CD4-positive, alpha-beta memory T cell (primary cell): ENCODE measurements around the gene HERC4. TPM values are rescaled to one million over a fixed set of nuclear protein-coding genes. Genes with fewer than 3 reads are reported as not detected.

Experiments used
- CTCF ChIA-PET: fragments of 350-600 bp; sonication (Branson Sonifier 250); formaldehyde crosslinking; loops from one replicate; lab custom pipeline; 2021; ENCODE audit warnings: inconsistent platforms; ENCODE audit not compliant: partially characterized antibody; lab: Charles Lee
- POLR2A ChIA-PET: fragments of 350-600 bp; sonication (Branson Sonifier 250); formaldehyde crosslinking; loops from one replicate; lab custom pipeline; 2021; ENCODE audit not compliant: partially characterized antibody; lab: Charles Lee
- DNase-seq, 5 donors: peaks; one replicate each; pipeline versions ENCODE4 v3.0.0 to v3.0.0-alpha.2; 2020 to 2022; ENCODE audit warnings: mixed read lengths in 1 of 5
- H3K27ac ChIP-seq: one replicate; pipeline ENCODE4 v1.7.0; 2013; ENCODE audit warnings: low read depth, low read length
- H3K27me3 ChIP-seq: 2 replicates; pipeline ENCODE4 v1.7.0; 2013; ENCODE audit warnings: mild to moderate bottlenecking, low read length, moderate library complexity; ENCODE audit not compliant: insufficient read depth
- H3K36me3 ChIP-seq: 2 replicates; pipeline ENCODE4 v1.7.0; 2013; ENCODE audit warnings: mild to moderate bottlenecking, low read length, moderate library complexity; ENCODE audit not compliant: insufficient read depth
- H3K4me1 ChIP-seq: 2 replicates; pipeline ENCODE4 v1.7.0; 2013; ENCODE audit warnings: mild to moderate bottlenecking, low read length, moderate library complexity; ENCODE audit not compliant: insufficient read depth
- H3K4me3 ChIP-seq, 2 donors: one replicate each; pipeline ENCODE4 v1.7.0; 2013; ENCODE audit warnings: low read length in 2 of 2, mild to moderate bottlenecking in 1 of 2
- H3K9me3 ChIP-seq, 2 donors: one replicate each; pipeline ENCODE4 v1.7.0; 2013; ENCODE audit warnings: low read length in 2 of 2, control low read depth in 1 of 2; ENCODE audit not compliant: control insufficient read depth in 1 of 2
- H3K27ac Mint-ChIP-seq, 7 donors: one replicate each; pipeline ENCODE4 v1.8.0; 2020 to 2021; ENCODE audit warnings: mixed read lengths in 7 of 7, mild to moderate bottlenecking in 6 of 7, inconsistent platforms in 3 of 7, moderate library complexity in 3 of 7
- H3K27me3 Mint-ChIP-seq, 2 donors: one replicate each; pipeline ENCODE4 v1.8.0; 2020 to 2021; ENCODE audit warnings: mixed read lengths in 2 of 2
- H3K36me3 Mint-ChIP-seq, 2 donors: one replicate each; pipeline ENCODE4 v1.8.0; 2020 to 2021; ENCODE audit warnings: mixed read lengths in 2 of 2, inconsistent platforms in 1 of 2, mild to moderate bottlenecking in 1 of 2
- H3K4me1 Mint-ChIP-seq, 4 donors: one replicate each; pipeline ENCODE4 v1.8.0; 2020 to 2021; ENCODE audit warnings: mixed read lengths in 4 of 4, mild to moderate bottlenecking in 1 of 4
- H3K4me3 Mint-ChIP-seq, 8 donors: one replicate each; pipeline ENCODE4 v1.8.0; 2020 to 2021; ENCODE audit warnings: mixed read lengths in 8 of 8, mild to moderate bottlenecking in 7 of 8, moderate library complexity in 6 of 8, inconsistent platforms in 3 of 8
- H3K9me3 Mint-ChIP-seq, 8 donors: one replicate each; pipeline ENCODE4 v1.8.0; 2020 to 2021; ENCODE audit warnings: mixed read lengths in 8 of 8, mild to moderate bottlenecking in 5 of 8, inconsistent platforms in 3 of 8, moderate library complexity in 1 of 8
- intact Hi-C: fragments of 100-400 bp; cut with micrococcal nuclease; formaldehyde crosslinking; loops from one replicate; pipeline ENCODE4 v1.15.1; 2023
- polyA plus RNA-seq, 2 donors: library from polyadenylated mRNA; unstranded; fragments of 300-500 nt; fragmentation: Illumina TruSeq; gene quantifications; one replicate each; pipeline ENCODE4 v1.2.3, GENCODE V29; 2021
- total RNA-seq, 2 experiments: library from RNA; stranded (reverse); gene quantifications; one replicate each; pipeline ENCODE4 v1.2.3, GENCODE V29; 2021

The HERC4 gene
- total and polyA plus RNA-seq, 4 experiments from 2014 or later = 15.7 to 117 (median 66.1) TPM

DNA sequence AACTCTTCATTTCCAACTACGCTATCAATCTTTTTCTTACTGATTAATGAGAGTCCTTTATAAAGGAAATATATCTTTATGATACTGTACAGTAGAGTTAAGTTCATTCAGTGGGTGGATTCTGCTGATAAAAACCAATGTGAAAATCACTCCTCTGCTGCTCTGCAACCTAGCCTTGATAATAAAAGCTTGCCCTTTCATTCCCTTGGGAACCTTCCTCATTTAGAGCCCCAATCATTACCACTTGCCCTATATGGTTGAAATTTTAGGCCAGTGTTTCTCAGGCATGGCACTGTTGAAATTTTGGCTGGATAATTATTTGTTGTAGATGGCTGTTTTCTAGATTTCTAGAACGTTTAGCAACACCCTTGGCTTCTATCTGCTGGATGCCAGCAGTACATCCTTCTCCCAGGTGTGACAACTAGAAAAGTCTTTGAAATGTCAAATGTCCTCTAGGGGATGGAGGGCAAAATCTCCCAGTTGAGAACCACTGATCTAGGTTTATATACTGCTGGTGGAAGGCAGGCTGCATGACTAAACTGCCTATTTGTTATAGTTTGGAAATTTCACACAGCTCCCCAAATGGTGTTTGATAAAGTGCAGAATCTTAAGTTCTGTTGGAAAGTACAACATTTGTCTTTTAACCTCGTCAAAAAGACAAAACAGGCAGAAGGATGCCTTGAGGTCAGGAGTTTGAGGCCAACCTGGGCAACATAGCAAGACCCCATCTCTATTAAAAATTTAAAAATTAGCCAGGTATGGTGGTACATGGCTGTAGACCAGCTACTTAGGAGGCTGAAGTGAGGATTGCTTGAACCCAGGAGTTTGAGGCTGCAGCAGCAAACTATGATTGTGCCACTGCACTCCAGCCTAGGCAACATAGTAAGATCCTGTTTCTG, 199.5 kb downstream of the HERC4 start:
- intact Hi-C loops = no loop called here
- ChIA-PET CTCF (interaction anchor here (0.6 kb wide), 1 partner anchor 282 kb away, joined by 3 read pairs; no protein-coding TSS in a partner anchor), POLR2A (interaction anchor here (1.0 kb wide), 1 partner anchor 10 kb away, joined by 3 read pairs; no protein-coding TSS in a partner anchor)
- H3K27me3 ChIP-seq = no peaks in the 10 kb centered on the region
- DNase-seq = no peak
- H3K4me3 Mint-ChIP-seq = no peak overlapping the region
- no peaks in the 10 kb centered on the region for H3K4me1 Mint-ChIP-seq
- H3K4me3 ChIP-seq = no peak overlapping the region
- no peaks in the 10 kb centered on the region for H3K4me1 ChIP-seq
- no peak overlapping the region for H3K27ac Mint-ChIP-seq
- no peaks in the 10 kb centered on the region for H3K9me3 ChIP-seq
- no peaks in the 10 kb centered on the region for H3K36me3 Mint-ChIP-seq
- no peaks in the 10 kb centered on the region for H3K27me3 Mint-ChIP-seq
- no peaks in the 10 kb centered on the region for H3K9me3 Mint-ChIP-seq
- H3K36me3 ChIP-seq = no peaks in the 10 kb centered on the region
- no peak overlapping the region for H3K27ac ChIP-seq

Other genes starting within 250 kb of the HERC4 start
- not detected for gene DNAJC12, start 237.1 kb downstream of the HERC4 start, total RNA-seq
- gene DNAJC12, start 237.1 kb downstream of the HERC4 start, polyA plus RNA-seq = under 1 TPM in 1 of 2 donors, not detected in 1; 0.22 TPM
- gene SIRT1, start 190.6 kb downstream of the HERC4 start, total RNA-seq = 10 to 100 TPM; 57.1 to 58.8 TPM
- gene SIRT1, start 190.6 kb downstream of the HERC4 start, polyA plus RNA-seq = 10 to 100 TPM in 1 of 2 donors, 1 to 10 TPM in 1; 6.7 to 22.2 TPM
- gene MYPN, start 34.2 kb upstream of the HERC4 start, total RNA-seq = not detected
- not detected for gene MYPN, start 34.2 kb upstream of the HERC4 start, polyA plus RNA-seq
- gene ATOH7, start 156.8 kb upstream of the HERC4 start, total RNA-seq = not detected
- gene ATOH7, start 156.8 kb upstream of the HERC4 start, polyA plus RNA-seq = not detected